SK-N-SH (cell line): ENCODE measurements around the gene EPB41L1. TPM values are rescaled to one million over a fixed set of nuclear protein-coding genes. Genes with fewer than 3 reads are reported as not detected.

Experiments
- CTCF ChIA-PET: fragments of 300-600, 350-600 bp; formaldehyde crosslinking; extraction: SDS; loops from one replicate; lab custom pipeline; 2021; lab: Yijun Ruan, JAX
- POLR2A ChIA-PET: fragments of 350-600 bp; sonication (Branson Sonifier 250); formaldehyde crosslinking; extraction: SDS; loops from one replicate; lab custom pipeline; 2020; ENCODE audit warnings: antibody characterized with exemption, inconsistent platforms; lab: Yijun Ruan, JAX
- DNase-seq: peaks from one replicate; pipeline ENCODE4 v3.0.0; 2012
- H2AFZ ChIP-seq: fragments of 200-600 bp; sonication (generic); 2 replicates; pipeline ENCODE4 v1.8.1; 2016; ENCODE audit warnings: antibody characterized with exemption, mild to moderate bottlenecking, low read depth
- H3F3A ChIP-seq: fragments of 200-600 bp; sonication (generic); replicated peaks from 2 replicates; pipeline ENCODE3; 2016; ENCODE audit warnings: antibody characterized with exemption, mild to moderate bottlenecking; ENCODE audit not compliant: insufficient read depth
- H3K27ac ChIP-seq, 2 experiments: fragments of 200-500 bp in 1 of 2; fragments of 200-600 bp in 1 of 2; sonication (Bioruptor generic) in 1 of 2; sonication (generic), shearing (Covaris generic) in 1 of 2; 2 replicates each; pipeline versions ENCODE4 v1.5.1 to v1.6.1; 2014 to 2016; ENCODE audit warnings: low read depth in 2 of 2, inconsistent platforms in 1 of 2, low read length in 1 of 2, mild to moderate bottlenecking in 1 of 2, mixed read lengths in 1 of 2
- H3K27me3 ChIP-seq: fragments of 200-600 bp; sonication (generic), shearing (Covaris generic); 2 replicates; pipeline ENCODE4 v1.6.1; 2016; ENCODE audit warnings: mixed run types; ENCODE audit not compliant: insufficient read depth
- H3K36me3 ChIP-seq, 2 experiments: fragments of 200-500 bp in 1 of 2; fragments of 200-600 bp in 1 of 2; sonication (Bioruptor generic) in 1 of 2; sonication (generic) in 1 of 2; replicated peaks in 1 of 2; 2 replicates each; pipeline versions ENCODE3 to v1.5.1; 2014 to 2016; ENCODE audit warnings: low read length in 1 of 2, mild to moderate bottlenecking in 1 of 2; ENCODE audit not compliant: insufficient read depth in 2 of 2, control insufficient read depth in 1 of 2
- H3K4me1 ChIP-seq, 2 experiments: fragments of 200-500 bp in 1 of 2; fragments of 200-600 bp in 1 of 2; sonication (Bioruptor generic) in 1 of 2; sonication (generic), shearing (Covaris generic) in 1 of 2; 2 replicates each; pipeline versions ENCODE4 v1.5.1 to v1.6.1; 2014 to 2016; ENCODE audit warnings: low read depth in 1 of 2, low read length in 1 of 2, mixed run types in 1 of 2; ENCODE audit not compliant: insufficient read depth in 2 of 2, control insufficient read depth in 1 of 2
- H3K4me2 ChIP-seq: fragments of 200-600 bp; sonication (generic), shearing (Covaris generic); 2 replicates; pipeline ENCODE4 v1.6.1; 2017; ENCODE audit warnings: mixed run types
- H3K4me3 ChIP-seq, 2 experiments: fragments of 200-500 bp in 1 of 2; fragments of 200-600 bp in 1 of 2; sonication (Bioruptor generic) in 1 of 2; sonication (generic), shearing (Covaris generic) in 1 of 2; 2 replicates each; pipeline versions ENCODE4 v1.5.1 to v1.8.1; 2014 to 2016; ENCODE audit warnings: low read depth in 2 of 2, inconsistent platforms in 1 of 2, low read length in 1 of 2, mild to moderate bottlenecking in 1 of 2, mixed read lengths in 1 of 2, moderate library complexity in 1 of 2
- H3K79me2 ChIP-seq: fragments of 200-600 bp; sonication (generic); 2 replicates; pipeline ENCODE4 v1.8.1; 2017; ENCODE audit warnings: mild to moderate bottlenecking; ENCODE audit not compliant: insufficient read depth
- H3K9ac ChIP-seq: fragments of 200-600 bp; sonication (generic); 2 replicates; pipeline ENCODE4 v1.6.1; 2017; ENCODE audit warnings: mixed run types
- H3K9me2 ChIP-seq: fragments of 200-600 bp; sonication (generic); 2 replicates; pipeline ENCODE4 v1.6.1; 2017; ENCODE audit warnings: mixed run types
- H3K9me3 ChIP-seq: fragments of 200-600 bp; sonication (generic); 2 replicates; pipeline ENCODE4 v1.6.1; 2017; ENCODE audit warnings: mixed run types, mild to moderate bottlenecking, moderate library complexity
- H4K20me1 ChIP-seq: fragments of 200-600 bp; sonication (generic); 2 replicates; pipeline ENCODE4 v1.6.1; 2017; ENCODE audit warnings: mild to moderate bottlenecking, mixed run types; ENCODE audit not compliant: insufficient read depth
- GATA2 ChIP-seq: sonication (generic); formaldehyde crosslinking; IDR thresholded peaks from 2 replicates; pipeline ENCODE4 v1.5.0; 2020; ENCODE audit warnings: mild to moderate bottlenecking, missing genetic modification reagents
- JUND ChIP-seq: IDR thresholded peaks from 2 replicates; pipeline ENCODE4 v1.4.0; 2012
- MXI1 ChIP-seq: IDR thresholded peaks from 2 replicates; pipeline ENCODE4 v1.6.1; 2012; ENCODE audit warnings: mild to moderate bottlenecking, low read depth, low read length, improper control_type of control experiment
- POLR2AphosphoS5 ChIP-seq: IDR thresholded peaks from 2 replicates; pipeline ENCODE4 v1.6.1; 2012; ENCODE audit warnings: low read depth, low read length
- REST ChIP-seq: IDR thresholded peaks from 2 replicates; pipeline ENCODE4 v1.6.1; 2012; ENCODE audit warnings: mild to moderate bottlenecking, low read depth, low read length, moderate library complexity
- RXRA ChIP-seq: IDR thresholded peaks from 2 replicates; pipeline ENCODE4 v1.4.0; 2012; ENCODE audit warnings: low read depth, mild to moderate bottlenecking, borderline replicate concordance
- SMC3 ChIP-seq: IDR thresholded peaks from 2 replicates; pipeline ENCODE4 v1.6.1; 2012; ENCODE audit warnings: low read depth, low read length, improper control_type of control experiment
- TAF1 ChIP-seq: IDR thresholded peaks from 2 replicates; pipeline ENCODE4 v1.6.1; 2012; ENCODE audit warnings: low read depth, mild to moderate bottlenecking, low read length, moderate library complexity, borderline replicate concordance
- TCF12 ChIP-seq: IDR thresholded peaks from 2 replicates; pipeline ENCODE4 v1.4.0; 2012
- TEAD4 ChIP-seq: IDR thresholded peaks from 2 replicates; pipeline ENCODE4 v1.4.0; 2012; ENCODE audit warnings: mild to moderate bottlenecking, borderline replicate concordance; ENCODE audit not compliant: insufficient read depth
- YY1 ChIP-seq: IDR thresholded peaks from 2 replicates; pipeline ENCODE4 v1.4.0; 2012; ENCODE audit warnings: low read depth, mild to moderate bottlenecking
- WGBS: methylation state at CpG from one replicate; pipeline ENCODE4 v1.1.6; 2017; ENCODE audit warnings: low lambda C conversion rate; 5-methylcytosine and 5-hydroxymethylcytosine counted together
- polyA plus RNA-seq, 3 experiments: library from polyadenylated mRNA; depleted of rRNA; stranded (reverse); fragments of >200 nt; gene quantifications; 2 replicates each; pipeline ENCODE4 v1.2.3, GENCODE V29; 2012
- TF ChIP-seq, protein P1 (sequence below): fragments of 150-350 bp; IDR thresholded peaks from 2 replicates; pipeline ENCODE4 v1.6.1; 2016; ENCODE audit warnings: mild to moderate bottlenecking, low read depth, low read length
- TF ChIP-seq, protein P2 (sequence below): IDR thresholded peaks from 2 replicates; pipeline ENCODE4 v1.4.0; 2012; ENCODE audit warnings: low read depth, borderline replicate concordance
- TF ChIP-seq, protein P3 (sequence below): fragments of 200-600 bp; sonication (generic); IDR thresholded peaks from 2 replicates; pipeline ENCODE4 v1.6.1; 2017; ENCODE audit warnings: antibody characterized with exemption, mild to moderate bottlenecking, moderate library complexity

The EPB41L1 gene
- polyA plus RNA-seq, 1 of the 3 experiments (the other 2 are of a cell fraction): 26.1 TPM

DNA sequence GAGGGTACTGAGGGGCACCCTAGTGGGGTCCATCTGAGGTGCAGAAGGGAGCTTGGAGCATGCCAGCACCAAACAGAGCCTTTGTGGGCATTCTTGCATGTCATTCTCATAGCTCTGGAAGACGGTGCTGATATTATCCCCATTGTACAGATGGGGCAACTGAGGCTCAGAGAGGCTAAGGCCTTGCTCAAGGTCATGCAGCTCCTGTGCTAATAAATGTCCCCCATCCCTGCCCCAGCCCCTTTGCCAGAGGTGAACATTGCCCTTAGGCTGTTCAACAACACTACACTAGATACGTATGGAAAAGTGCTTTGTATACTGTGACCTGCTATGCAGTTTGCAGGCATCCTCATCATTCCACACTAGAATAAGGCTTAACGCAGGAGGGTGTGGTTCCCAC is 5.5 kb upstream of the EPB41L1 start:
- H3K36me3 ChIP-seq: no peaks in the 10 kb centered on the region
- no peaks in the 10 kb centered on the region for H3K9me2 ChIP-seq
- no peaks in the 10 kb centered on the region for H3K9me3 ChIP-seq
- H3K4me2 ChIP-seq: no peak overlapping the region
- no peak overlapping the region for H3K27ac ChIP-seq
- peaks cover 0 to 21% of the 10 kb centered on the region in 2 experiments; a peak in 2 of 4 replicates for H3K4me1 ChIP-seq
- TF ChIP-seq TEAD4: no peak
- TF ChIP-seq RXRA: no peak
- no peak for TF ChIP-seq SMC3
- TF ChIP-seq, protein P1, sequence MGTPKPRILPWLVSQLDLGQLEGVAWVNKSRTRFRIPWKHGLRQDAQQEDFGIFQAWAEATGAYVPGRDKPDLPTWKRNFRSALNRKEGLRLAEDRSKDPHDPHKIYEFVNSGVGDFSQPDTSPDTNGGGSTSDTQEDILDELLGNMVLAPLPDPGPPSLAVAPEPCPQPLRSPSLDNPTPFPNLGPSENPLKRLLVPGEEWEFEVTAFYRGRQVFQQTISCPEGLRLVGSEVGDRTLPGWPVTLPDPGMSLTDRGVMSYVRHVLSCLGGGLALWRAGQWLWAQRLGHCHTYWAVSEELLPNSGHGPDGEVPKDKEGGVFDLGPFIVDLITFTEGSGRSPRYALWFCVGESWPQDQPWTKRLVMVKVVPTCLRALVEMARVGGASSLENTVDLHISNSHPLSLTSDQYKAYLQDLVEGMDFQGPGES: no peak
- no peak for TF ChIP-seq REST
- no peak for TF ChIP-seq TAF1
- no peak for TF ChIP-seq MXI1
- TF ChIP-seq TCF12: no peak
- TF ChIP-seq, protein P2, sequence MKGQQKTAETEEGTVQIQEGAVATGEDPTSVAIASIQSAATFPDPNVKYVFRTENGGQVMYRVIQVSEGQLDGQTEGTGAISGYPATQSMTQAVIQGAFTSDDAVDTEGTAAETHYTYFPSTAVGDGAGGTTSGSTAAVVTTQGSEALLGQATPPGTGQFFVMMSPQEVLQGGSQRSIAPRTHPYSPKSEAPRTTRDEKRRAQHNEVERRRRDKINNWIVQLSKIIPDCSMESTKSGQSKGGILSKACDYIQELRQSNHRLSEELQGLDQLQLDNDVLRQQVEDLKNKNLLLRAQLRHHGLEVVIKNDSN: no peak
- TF ChIP-seq JUND: no peak
- TF ChIP-seq GATA2 (CRISPR knock-in tag): no peak
- no peak for TF ChIP-seq YY1
- no peak for TF ChIP-seq POLR2AphosphoS5
- no peak overlapping the region for H3K9ac ChIP-seq
- no peaks in the 10 kb centered on the region for H4K20me1 ChIP-seq
- no peaks in the 10 kb centered on the region for H3K27me3 ChIP-seq
- no peak overlapping the region for H3K4me3 ChIP-seq
- WGBS: 92% methylated on average over 2 of the region's 3 CpGs
- ChIA-PET POLR2A (no interaction called here), CTCF (interaction anchor here (1.2 to 23.2 kb wide), 8 partner anchors 9 to 291 kb away, joined by 5 to 560 read pairs (median 6); no protein-coding TSS in a partner anchor)
- H2AFZ ChIP-seq: no peak overlapping the region
- no peak for DNase-seq
- no peaks in the 10 kb centered on the region for H3K79me2 ChIP-seq
- peaks cover 7% of the 10 kb centered on the region for H3F3A ChIP-seq

DNA sequence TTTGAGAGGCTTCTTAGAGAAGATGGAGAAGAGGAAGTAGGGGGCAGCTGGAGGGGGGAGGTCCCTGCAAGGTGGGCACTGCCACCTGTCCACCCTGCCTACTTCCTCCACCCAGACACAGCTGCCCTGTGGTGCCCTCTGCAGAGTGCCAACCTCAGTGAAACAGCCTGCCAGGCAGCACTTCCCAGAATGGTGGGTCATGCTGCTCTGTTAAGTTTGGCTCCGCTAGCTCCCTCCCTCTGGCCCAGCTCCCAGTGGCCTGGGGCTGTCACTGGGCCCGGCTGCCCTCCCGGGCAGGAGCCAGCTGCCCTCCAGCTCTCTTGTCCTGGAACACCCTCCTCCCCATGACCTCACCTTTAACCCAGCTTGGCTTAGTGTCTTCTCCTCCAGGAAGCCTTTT is 5.1 kb upstream of the EPB41L1 start:
- H3K9me2 ChIP-seq: no peaks in the 10 kb centered on the region
- H4K20me1 ChIP-seq: no peaks in the 10 kb centered on the region
- H3K27me3 ChIP-seq: no peaks in the 10 kb centered on the region
- H3F3A ChIP-seq: peaks cover 6% of the 10 kb centered on the region
- WGBS: 24% methylated on average over 2 of the region's 3 CpGs
- H3K79me2 ChIP-seq: no peaks in the 10 kb centered on the region
- no peak overlapping the region for H3K9ac ChIP-seq
- peaks cover 0 to 22% of the 10 kb centered on the region in 2 experiments; a peak in 2 of 4 replicates for H3K4me1 ChIP-seq
- H3K27ac ChIP-seq: no peak overlapping the region
- POLR2A ChIA-PET: no interaction called here
- H3K4me3 ChIP-seq: no peak overlapping the region
- H3K36me3 ChIP-seq: no peaks in the 10 kb centered on the region
- no peak for DNase-seq
- H2AFZ ChIP-seq: no peak overlapping the region
- H3K9me3 ChIP-seq: no peaks in the 10 kb centered on the region
- CTCF ChIA-PET: interaction anchor here (1.2 to 23.2 kb wide), 7 partner anchors 11 to 290 kb away, joined by 3 to 560 read pairs (median 6); no protein-coding TSS in a partner anchor
- no peak overlapping the region for H3K4me2 ChIP-seq
- TF ChIP-seq, protein P1: no peak
- TF ChIP-seq, protein P2: no peak
- TF ChIP-seq, protein P3, sequence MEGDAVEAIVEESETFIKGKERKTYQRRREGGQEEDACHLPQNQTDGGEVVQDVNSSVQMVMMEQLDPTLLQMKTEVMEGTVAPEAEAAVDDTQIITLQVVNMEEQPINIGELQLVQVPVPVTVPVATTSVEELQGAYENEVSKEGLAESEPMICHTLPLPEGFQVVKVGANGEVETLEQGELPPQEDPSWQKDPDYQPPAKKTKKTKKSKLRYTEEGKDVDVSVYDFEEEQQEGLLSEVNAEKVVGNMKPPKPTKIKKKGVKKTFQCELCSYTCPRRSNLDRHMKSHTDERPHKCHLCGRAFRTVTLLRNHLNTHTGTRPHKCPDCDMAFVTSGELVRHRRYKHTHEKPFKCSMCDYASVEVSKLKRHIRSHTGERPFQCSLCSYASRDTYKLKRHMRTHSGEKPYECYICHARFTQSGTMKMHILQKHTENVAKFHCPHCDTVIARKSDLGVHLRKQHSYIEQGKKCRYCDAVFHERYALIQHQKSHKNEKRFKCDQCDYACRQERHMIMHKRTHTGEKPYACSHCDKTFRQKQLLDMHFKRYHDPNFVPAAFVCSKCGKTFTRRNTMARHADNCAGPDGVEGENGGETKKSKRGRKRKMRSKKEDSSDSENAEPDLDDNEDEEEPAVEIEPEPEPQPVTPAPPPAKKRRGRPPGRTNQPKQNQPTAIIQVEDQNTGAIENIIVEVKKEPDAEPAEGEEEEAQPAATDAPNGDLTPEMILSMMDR: no peak
